ENCODE data around the gene TMEM237.
"Not testable (repeated sequence)": the region's sequence is repeated elsewhere in the genome, so short reads cannot be mapped to it uniquely, and the experiment has no call there.

The TMEM237 gene

GRCh38 chr2:201643216-201643890, at the start of gene TMEM237:
Gene TMEM237, minus strand, starts transcription at chr2:201643503. Its CDS starts 103 bp downstream, at chr2:201643400.
- DNase-seq: peak; percentile 57

- no peak for DNase-seq
Measured at GRCh38 chr2:201685156-201685555, 41.9 kb upstream of the TMEM237 start.

- DNase-seq: no peak
Measured at GRCh38 chr2:201680743-201681142, 37.4 kb upstream of the TMEM237 start.

- no peak for DNase-seq
Measured at GRCh38 chr2:201678401-201678800, 35.1 kb upstream of the TMEM237 start.

GRCh38 chr2:201675454-201675853, 32.2 kb upstream of the TMEM237 start:
- DNase-seq: no peak

- no peak for DNase-seq
Measured at GRCh38 chr2:201674794-201675193, 31.5 kb upstream of the TMEM237 start.

GRCh38 chr2:201674298-201674697, 31.0 kb upstream of the TMEM237 start:
- no peak for DNase-seq

- no peak for DNase-seq
Measured at GRCh38 chr2:201673546-201673945, 30.2 kb upstream of the TMEM237 start.

GRCh38 chr2:201671205-201671604, 27.9 kb upstream of the TMEM237 start:
- not testable (repeated sequence) for DNase-seq

GRCh38 chr2:201669865-201670264, 26.6 kb upstream of the TMEM237 start:
- no peak for DNase-seq

GRCh38 chr2:201668402-201668910, 25.2 kb upstream of the TMEM237 start:
- DNase-seq: no peak

- no peak for DNase-seq
Measured at GRCh38 chr2:201664334-201664733, 21.0 kb upstream of the TMEM237 start.

- no peak for DNase-seq
Measured at GRCh38 chr2:201661366-201661765, 18.1 kb upstream of the TMEM237 start.

- DNase-seq: no peak
Measured at GRCh38 chr2:201660293-201660895, 17.1 kb upstream of the TMEM237 start.

- DNase-seq: no peak
Measured at GRCh38 chr2:201656740-201657139, 13.4 kb upstream of the TMEM237 start.

- DNase-seq: no peak
Measured at GRCh38 chr2:201656102-201656501, 12.8 kb upstream of the TMEM237 start.

- DNase-seq: no peak
Measured at GRCh38 chr2:201654616-201655384, 11.5 kb upstream of the TMEM237 start.

GRCh38 chr2:201653221-201653620, 9.9 kb upstream of the TMEM237 start:
- no peak for DNase-seq

- no peak for DNase-seq
Measured at GRCh38 chr2:201649442-201649841, 6.1 kb upstream of the TMEM237 start.

GRCh38 chr2:201647431-201647830, 4.1 kb upstream of the TMEM237 start:
- DNase-seq: no peak

GRCh38 chr2:201644001-201644400, 698 bp upstream of the TMEM237 start:
- no peak for DNase-seq

GRCh38 chr2:201642579-201643215, 606 bp downstream of the TMEM237 start:
- peak; percentile 72 for DNase-seq

- peak; percentile 63 for DNase-seq
Measured at GRCh38 chr2:201642086-201642578, 1.2 kb downstream of the TMEM237 start.

Data from NCI-H1105 (cell line).